ENCODE data around the gene TCERG1L. TPM values are rescaled to one million over a fixed set of nuclear protein-coding genes. Genes with fewer than 3 reads are reported as not detected.

The TCERG1L gene
- total and polyA plus RNA-seq, 9 of the 15 experiments (the other 6 are each of a cell fraction or from before 2014, with no cell fraction given), result not detected

DNA sequence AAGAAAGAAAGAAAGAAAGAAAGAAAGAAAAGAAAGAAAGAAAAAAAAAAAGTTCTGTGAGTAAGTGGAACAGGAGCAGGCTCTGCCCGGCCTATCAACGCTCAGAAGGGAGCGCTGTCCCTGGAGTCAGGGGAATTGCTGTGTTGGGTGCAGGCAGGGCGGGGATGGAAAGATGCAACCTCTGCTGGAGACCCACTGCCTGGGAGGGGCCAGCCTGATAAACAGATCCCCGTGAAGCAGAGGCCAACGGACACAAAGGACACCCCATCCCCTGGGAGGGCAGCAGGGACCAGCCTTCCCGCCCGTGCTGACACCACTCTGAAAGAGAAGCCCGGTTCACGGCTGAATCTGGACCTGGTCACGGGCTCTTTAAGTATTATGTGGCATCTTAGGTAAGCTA is 54.5 kb downstream of the TCERG1L start (continued):
- TF ChIP-seq, protein P1, sequence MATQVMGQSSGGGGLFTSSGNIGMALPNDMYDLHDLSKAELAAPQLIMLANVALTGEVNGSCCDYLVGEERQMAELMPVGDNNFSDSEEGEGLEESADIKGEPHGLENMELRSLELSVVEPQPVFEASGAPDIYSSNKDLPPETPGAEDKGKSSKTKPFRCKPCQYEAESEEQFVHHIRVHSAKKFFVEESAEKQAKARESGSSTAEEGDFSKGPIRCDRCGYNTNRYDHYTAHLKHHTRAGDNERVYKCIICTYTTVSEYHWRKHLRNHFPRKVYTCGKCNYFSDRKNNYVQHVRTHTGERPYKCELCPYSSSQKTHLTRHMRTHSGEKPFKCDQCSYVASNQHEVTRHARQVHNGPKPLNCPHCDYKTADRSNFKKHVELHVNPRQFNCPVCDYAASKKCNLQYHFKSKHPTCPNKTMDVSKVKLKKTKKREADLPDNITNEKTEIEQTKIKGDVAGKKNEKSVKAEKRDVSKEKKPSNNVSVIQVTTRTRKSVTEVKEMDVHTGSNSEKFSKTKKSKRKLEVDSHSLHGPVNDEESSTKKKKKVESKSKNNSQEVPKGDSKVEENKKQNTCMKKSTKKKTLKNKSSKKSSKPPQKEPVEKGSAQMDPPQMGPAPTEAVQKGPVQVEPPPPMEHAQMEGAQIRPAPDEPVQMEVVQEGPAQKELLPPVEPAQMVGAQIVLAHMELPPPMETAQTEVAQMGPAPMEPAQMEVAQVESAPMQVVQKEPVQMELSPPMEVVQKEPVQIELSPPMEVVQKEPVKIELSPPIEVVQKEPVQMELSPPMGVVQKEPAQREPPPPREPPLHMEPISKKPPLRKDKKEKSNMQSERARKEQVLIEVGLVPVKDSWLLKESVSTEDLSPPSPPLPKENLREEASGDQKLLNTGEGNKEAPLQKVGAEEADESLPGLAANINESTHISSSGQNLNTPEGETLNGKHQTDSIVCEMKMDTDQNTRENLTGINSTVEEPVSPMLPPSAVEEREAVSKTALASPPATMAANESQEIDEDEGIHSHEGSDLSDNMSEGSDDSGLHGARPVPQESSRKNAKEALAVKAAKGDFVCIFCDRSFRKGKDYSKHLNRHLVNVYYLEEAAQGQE (IDR thresholded peaks at IDR 0.05; ENCODE audit: borderline replicate concordance), result no peak
- TF ChIP-seq, protein P1 (CRISPR knock-in tag; IDR thresholded peaks at IDR 0.05; ENCODE audit: low read depth), result no peak
- TF ChIP-seq, protein P2, sequence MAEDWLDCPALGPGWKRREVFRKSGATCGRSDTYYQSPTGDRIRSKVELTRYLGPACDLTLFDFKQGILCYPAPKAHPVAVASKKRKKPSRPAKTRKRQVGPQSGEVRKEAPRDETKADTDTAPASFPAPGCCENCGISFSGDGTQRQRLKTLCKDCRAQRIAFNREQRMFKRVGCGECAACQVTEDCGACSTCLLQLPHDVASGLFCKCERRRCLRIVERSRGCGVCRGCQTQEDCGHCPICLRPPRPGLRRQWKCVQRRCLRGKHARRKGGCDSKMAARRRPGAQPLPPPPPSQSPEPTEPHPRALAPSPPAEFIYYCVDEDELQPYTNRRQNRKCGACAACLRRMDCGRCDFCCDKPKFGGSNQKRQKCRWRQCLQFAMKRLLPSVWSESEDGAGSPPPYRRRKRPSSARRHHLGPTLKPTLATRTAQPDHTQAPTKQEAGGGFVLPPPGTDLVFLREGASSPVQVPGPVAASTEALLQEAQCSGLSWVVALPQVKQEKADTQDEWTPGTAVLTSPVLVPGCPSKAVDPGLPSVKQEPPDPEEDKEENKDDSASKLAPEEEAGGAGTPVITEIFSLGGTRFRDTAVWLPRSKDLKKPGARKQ (CRISPR knock-in tag; IDR thresholded peaks at IDR 0.05), result no peak
- TF ChIP-seq MTF1 (CRISPR knock-in tag; IDR thresholded peaks at IDR 0.05; ENCODE audit: borderline replicate concordance) (no peak), SNIP1 (IDR thresholded peaks at IDR 0.05; ENCODE audit: low read depth) (no peak), NUFIP1 (IDR thresholded peaks at IDR 0.05; ENCODE audit: partially characterized antibody) (no peak)
- TF ChIP-seq, protein P3, sequence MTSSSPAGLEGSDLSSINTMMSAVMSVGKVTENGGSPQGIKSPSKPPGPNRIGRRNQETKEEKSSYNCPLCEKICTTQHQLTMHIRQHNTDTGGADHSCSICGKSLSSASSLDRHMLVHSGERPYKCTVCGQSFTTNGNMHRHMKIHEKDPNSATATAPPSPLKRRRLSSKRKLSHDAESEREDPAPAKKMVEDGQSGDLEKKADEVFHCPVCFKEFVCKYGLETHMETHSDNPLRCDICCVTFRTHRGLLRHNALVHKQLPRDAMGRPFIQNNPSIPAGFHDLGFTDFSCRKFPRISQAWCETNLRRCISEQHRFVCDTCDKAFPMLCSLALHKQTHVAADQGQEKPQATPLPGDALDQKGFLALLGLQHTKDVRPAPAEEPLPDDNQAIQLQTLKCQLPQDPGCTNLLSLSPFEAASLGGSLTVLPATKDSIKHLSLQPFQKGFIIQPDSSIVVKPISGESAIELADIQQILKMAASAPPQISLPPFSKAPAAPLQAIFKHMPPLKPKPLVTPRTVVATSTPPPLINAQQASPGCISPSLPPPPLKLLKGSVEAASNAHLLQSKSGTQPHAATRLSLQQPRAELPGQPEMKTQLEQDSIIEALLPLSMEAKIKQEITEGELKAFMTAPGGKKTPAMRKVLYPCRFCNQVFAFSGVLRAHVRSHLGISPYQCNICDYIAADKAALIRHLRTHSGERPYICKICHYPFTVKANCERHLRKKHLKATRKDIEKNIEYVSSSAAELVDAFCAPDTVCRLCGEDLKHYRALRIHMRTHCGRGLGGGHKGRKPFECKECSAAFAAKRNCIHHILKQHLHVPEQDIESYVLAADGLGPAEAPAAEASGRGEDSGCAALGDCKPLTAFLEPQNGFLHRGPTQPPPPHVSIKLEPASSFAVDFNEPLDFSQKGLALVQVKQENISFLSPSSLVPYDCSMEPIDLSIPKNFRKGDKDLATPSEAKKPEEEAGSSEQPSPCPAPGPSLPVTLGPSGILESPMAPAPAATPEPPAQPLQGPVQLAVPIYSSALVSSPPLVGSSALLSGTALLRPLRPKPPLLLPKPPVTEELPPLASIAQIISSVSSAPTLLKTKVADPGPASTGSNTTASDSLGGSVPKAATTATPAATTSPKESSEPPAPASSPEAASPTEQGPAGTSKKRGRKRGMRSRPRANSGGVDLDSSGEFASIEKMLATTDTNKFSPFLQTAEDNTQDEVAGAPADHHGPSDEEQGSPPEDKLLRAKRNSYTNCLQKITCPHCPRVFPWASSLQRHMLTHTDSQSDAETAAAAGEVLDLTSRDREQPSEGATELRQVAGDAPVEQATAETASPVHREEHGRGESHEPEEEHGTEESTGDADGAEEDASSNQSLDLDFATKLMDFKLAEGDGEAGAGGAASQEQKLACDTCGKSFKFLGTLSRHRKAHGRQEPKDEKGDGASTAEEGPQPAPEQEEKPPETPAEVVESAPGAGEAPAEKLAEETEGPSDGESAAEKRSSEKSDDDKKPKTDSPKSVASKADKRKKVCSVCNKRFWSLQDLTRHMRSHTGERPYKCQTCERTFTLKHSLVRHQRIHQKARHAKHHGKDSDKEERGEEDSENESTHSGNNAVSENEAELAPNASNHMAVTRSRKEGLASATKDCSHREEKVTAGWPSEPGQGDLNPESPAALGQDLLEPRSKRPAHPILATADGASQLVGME (CRISPR knock-in tag; IDR thresholded peaks at IDR 0.05), result no peak
